ENCODE measurements around the gene ARHGAP24. TPM values are rescaled to one million over a fixed set of nuclear protein-coding genes. Genes with fewer than 3 reads are reported as not detected.

The ARHGAP24 gene
- total RNA-seq, 6 experiments from 2014 or later, result 4.0 to 7.3 (median 6.1) TPM

GRCh38 chr4:85457752-85458467 lies 17.0 kb upstream of the ARHGAP24 start:
- DNase-seq (no peak), ATAC-seq (peak in 3 of 4 donors; percentile 17 to 66 (median 59))
- no peak overlapping the region for H3K27ac ChIP-seq
- no peaks in the 10 kb centered on the region for H3K9me3 ChIP-seq
- intact Hi-C loops (cut with DNase I), result no loop called here
- no peaks in the 10 kb centered on the region for H3K27me3 ChIP-seq
- TF ChIP-seq, protein P1, sequence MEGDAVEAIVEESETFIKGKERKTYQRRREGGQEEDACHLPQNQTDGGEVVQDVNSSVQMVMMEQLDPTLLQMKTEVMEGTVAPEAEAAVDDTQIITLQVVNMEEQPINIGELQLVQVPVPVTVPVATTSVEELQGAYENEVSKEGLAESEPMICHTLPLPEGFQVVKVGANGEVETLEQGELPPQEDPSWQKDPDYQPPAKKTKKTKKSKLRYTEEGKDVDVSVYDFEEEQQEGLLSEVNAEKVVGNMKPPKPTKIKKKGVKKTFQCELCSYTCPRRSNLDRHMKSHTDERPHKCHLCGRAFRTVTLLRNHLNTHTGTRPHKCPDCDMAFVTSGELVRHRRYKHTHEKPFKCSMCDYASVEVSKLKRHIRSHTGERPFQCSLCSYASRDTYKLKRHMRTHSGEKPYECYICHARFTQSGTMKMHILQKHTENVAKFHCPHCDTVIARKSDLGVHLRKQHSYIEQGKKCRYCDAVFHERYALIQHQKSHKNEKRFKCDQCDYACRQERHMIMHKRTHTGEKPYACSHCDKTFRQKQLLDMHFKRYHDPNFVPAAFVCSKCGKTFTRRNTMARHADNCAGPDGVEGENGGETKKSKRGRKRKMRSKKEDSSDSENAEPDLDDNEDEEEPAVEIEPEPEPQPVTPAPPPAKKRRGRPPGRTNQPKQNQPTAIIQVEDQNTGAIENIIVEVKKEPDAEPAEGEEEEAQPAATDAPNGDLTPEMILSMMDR (IDR thresholded peaks at IDR 0.05), result no peak
- TF ChIP-seq POLR2A (IDR thresholded peaks at IDR 0.05), result no peak
- no peaks in the 10 kb centered on the region for H3K36me3 ChIP-seq
- no peak overlapping the region for H3K4me3 ChIP-seq
- WGBS (ENCODE audit: insufficient coverage, low coverage, low lambda C conversion rate, missing lambda C conversion rate), result 48% methylated on average over 5 of the region's 5 CpGs
- H3K4me1 ChIP-seq, result no peaks in the 10 kb centered on the region

DNA sequence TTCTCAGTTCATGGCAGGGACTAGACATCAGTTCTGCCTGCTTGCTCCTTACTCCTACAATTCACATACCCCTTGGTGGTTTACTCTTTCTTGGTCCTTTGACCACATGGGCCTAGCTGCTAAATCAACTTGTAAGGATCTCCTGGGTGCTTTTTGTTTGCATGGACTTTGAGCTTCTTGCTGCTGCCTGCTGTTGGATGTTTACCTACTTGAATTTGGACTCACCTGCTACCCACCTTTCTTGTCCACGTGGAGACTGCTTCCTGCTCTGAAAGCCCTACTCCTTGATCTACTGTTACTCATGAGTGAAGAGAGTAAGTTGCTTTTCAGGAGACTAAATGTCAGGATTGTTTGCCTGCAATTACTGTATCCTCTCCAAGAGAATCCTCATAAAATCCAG lies 15.2 kb upstream of the ARHGAP24 start:
- Histone ChIP-seq H3K27ac (no peak overlapping the region), H3K4me3 (no peak overlapping the region), H3K9me3 (no peaks in the 10 kb centered on the region), H3K36me3 (no peaks in the 10 kb centered on the region), H3K4me1 (no peaks in the 10 kb centered on the region), H3K27me3 (no peaks in the 10 kb centered on the region)
- no peak for DNase-seq
- WGBS (ENCODE audit: insufficient coverage, low coverage, low lambda C conversion rate, missing lambda C conversion rate), result 13% methylated on average over 1 of the region's 1 CpG
- ATAC-seq, result no peak
- TF ChIP-seq, protein P1 (IDR thresholded peaks at IDR 0.05), result no peak
- no peak for TF ChIP-seq POLR2A (IDR thresholded peaks at IDR 0.05)
- intact Hi-C loops (cut with DNase I), result no loop called here

DNA sequence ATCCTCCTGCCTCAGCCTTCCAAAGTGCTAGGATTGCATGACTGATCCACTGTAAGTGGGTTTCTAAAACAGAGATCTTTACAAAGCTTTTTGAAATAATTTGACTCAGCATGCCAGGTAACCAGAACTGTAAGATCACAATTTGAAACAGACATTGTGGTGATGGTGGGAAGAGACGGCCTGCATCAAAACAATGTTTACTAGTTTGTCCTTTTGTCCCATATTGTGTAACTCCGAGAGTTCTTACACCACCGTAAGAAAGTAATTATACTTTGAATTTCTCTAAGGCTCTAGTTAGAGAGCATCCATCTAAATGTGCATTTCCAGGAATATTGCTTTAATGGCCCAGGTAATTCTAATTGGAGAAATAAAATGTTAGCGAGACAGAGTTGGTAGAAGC lies 594 bp upstream of the ARHGAP24 start:
- intact Hi-C loops (cut with DNase I), result no loop called here
- TF ChIP-seq, protein P1 (IDR thresholded peaks at IDR 0.05), result no peak
- TF ChIP-seq POLR2A (IDR thresholded peaks at IDR 0.05), result no peak
- no peaks in the 10 kb centered on the region for H3K9me3 ChIP-seq
- H3K27ac ChIP-seq, result no peak overlapping the region
- ATAC-seq (no peak), DNase-seq (no peak)
- H3K27me3 ChIP-seq, result no peaks in the 10 kb centered on the region
- H3K36me3 ChIP-seq, result no peaks in the 10 kb centered on the region
- H3K4me3 ChIP-seq, result peak overlapping the region in 1 of 3 donors; percentile 62
- WGBS (ENCODE audit: insufficient coverage, low coverage, low lambda C conversion rate, missing lambda C conversion rate), result 34% methylated on average over 4 of the region's 4 CpGs
- H3K4me1 ChIP-seq, result peaks cover 0 to 7% (median 0%) of the 10 kb centered on the region in 4 donors

- Histone ChIP-seq H3K4me1 (peaks cover 0 to 7% (median 0%) of the 10 kb centered on the region in 4 donors), H3K36me3 (no peaks in the 10 kb centered on the region), H3K4me3 (peak overlapping the region; percentile 19 to 62 (median 48)), H3K27ac (no peak overlapping the region), H3K27me3 (no peaks in the 10 kb centered on the region), H3K9me3 (no peaks in the 10 kb centered on the region)
- TF ChIP-seq POLR2A (IDR thresholded peaks at IDR 0.05), result no peak
- TF ChIP-seq, protein P1 (IDR thresholded peaks at IDR 0.05), result no peak
- no peak for DNase-seq
- 3% methylated on average over 14 of the region's 21 CpGs for WGBS (ENCODE audit: insufficient coverage, low coverage, low lambda C conversion rate, missing lambda C conversion rate)
- no peak for ATAC-seq
- intact Hi-C loops (cut with DNase I), result no loop called here
Observed at GRCh38 chr4:85475631-85476233, 782 bp downstream of the ARHGAP24 start.

Measured in right lobe of liver (tissue), 6 donors.